ENCODE data around the gene AKT3. TPM values are rescaled to one million over a fixed set of nuclear protein-coding genes. Genes with fewer than 3 reads are reported as not detected.

AKT3 gene
- polyA plus RNA-seq, 1 donor (not counting 4 experiments of a cell fraction or from before 2014, with no cell fraction given), result 2.9 TPM

DNA sequence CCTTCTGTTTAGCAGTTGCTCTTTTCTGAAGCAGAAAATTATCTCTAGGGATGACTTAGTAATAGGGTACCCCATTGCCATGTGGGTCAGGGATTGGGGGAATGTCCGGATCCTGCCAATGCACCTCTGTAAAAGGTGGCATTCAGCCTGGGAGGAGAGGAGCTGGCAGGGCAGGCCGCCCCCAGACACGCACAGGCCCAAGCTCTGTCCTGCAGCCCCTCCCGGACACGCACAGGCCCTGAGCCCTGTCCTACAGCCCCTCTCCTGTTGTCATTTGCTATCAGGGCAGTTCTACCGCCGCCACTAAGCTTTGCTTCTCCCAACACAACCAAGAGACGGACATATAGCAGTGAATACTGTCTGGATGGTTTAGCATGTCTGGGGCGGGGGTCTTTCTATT lies 375.1 kb downstream of the AKT3 start:
- Histone ChIP-seq H3K27ac (ENCODE audit: control insufficient read depth, insufficient read depth, low read length) (no peak overlapping the region), H3K4me3 (ENCODE audit: control insufficient read depth in 2 of 3, extremely low read depth in 1 of 3, insufficient read depth in 2 of 3, low read depth in 1 of 3, low read length in 3 of 3) (peak overlapping the region in 1 of 3 experiments; percentile 71), H4K20me1 (ENCODE audit: control insufficient read depth, extremely low read depth, insufficient read depth, low read length) (no peaks in the 10 kb centered on the region), H3K27me3 (ENCODE audit: control insufficient read depth, extremely low read depth, insufficient read depth, low read length) (no peaks in the 10 kb centered on the region), H2AFZ (ENCODE audit: control insufficient read depth, low read length) (no peak overlapping the region), H3K4me2 (ENCODE audit: control insufficient read depth, extremely low read depth, insufficient read depth, low read depth, low read length) (peak overlapping the region; percentile 91), H3K36me3 (ENCODE audit: control insufficient read depth in 2 of 2, extremely low read depth in 1 of 2, insufficient read depth in 2 of 2, low read length in 2 of 2) (peaks cover 1 to 6% of the 10 kb centered on the region in 2 experiments), H3K9me1 (ENCODE audit: control insufficient read depth, extremely low read depth, insufficient read depth, low read length) (no peaks in the 10 kb centered on the region), H3K79me2 (ENCODE audit: control insufficient read depth, insufficient read depth, low read length) (no peaks in the 10 kb centered on the region), H3K4me1 (ENCODE audit: control insufficient read depth, extremely low read depth, insufficient read depth, low read length) (peaks cover 24% of the 10 kb centered on the region), H3K9ac (ENCODE audit: control insufficient read depth, extremely low read depth, insufficient read depth, low read length) (peak overlapping the region; percentile 72), H3K9me3 (ENCODE audit: control insufficient read depth, low read depth, low read length) (no peaks in the 10 kb centered on the region)
- FAIRE-seq (no peak), DNase-seq (ENCODE audit: low read depth, low spot score) (no peak)
- TF ChIP-seq EZH2 (IDR thresholded peaks at IDR 0.05; ENCODE audit: low read length), result no peak
- TF ChIP-seq, protein P1, sequence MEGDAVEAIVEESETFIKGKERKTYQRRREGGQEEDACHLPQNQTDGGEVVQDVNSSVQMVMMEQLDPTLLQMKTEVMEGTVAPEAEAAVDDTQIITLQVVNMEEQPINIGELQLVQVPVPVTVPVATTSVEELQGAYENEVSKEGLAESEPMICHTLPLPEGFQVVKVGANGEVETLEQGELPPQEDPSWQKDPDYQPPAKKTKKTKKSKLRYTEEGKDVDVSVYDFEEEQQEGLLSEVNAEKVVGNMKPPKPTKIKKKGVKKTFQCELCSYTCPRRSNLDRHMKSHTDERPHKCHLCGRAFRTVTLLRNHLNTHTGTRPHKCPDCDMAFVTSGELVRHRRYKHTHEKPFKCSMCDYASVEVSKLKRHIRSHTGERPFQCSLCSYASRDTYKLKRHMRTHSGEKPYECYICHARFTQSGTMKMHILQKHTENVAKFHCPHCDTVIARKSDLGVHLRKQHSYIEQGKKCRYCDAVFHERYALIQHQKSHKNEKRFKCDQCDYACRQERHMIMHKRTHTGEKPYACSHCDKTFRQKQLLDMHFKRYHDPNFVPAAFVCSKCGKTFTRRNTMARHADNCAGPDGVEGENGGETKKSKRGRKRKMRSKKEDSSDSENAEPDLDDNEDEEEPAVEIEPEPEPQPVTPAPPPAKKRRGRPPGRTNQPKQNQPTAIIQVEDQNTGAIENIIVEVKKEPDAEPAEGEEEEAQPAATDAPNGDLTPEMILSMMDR (optimal IDR thresholded peaks at IDR 0.05 in 1 of 3, IDR thresholded peaks at IDR 0.05 in 1 of 3, conservative IDR thresholded peaks at IDR 0.05 in 1 of 3; ENCODE audit: extremely low read depth in 1 of 3, insufficient read depth in 2 of 3, low read length in 3 of 3), result no peak
- dilution Hi-C loops (cut with MboI; ENCODE audit: extremely low pct_ligation_motif_present, low sequenced_read_pairs), result no loop called here

DNA sequence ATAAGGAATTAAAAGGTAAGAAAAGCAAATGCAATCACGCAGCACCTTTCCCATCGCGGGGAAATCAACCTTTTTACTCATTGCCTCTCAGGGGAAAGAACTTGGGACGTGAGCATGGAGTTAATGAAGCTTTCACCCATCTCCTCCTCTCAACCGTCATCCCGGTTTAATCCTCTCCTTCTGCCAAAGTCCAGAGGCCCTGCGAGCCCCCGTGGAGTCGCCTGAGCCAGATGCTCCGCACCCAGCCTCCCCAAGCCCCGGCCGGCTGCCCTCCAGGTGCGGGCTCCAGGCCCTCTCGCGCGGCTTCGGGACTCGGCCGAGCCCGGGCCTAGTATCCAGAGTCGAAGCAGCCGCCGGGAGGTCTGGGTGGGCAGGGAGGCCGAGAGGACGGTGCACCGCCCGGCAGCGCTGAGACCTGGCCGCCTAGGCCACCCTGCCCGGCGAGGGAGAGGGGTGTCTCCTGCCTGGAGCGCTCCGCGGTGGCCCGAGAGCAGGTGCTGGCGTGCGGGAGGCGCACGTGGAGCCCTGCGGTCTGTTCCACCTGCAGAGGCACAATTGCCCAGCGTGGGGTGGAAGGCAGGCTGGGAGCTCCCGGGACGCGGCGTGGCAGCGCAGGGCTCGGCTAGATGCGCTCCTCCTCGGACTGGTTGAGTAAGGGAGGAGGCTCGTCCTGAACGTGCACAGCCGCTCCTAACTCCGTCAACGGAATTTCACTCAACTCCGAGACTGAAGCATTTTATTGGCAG lies 375.7 kb downstream of the AKT3 start:
- FAIRE-seq, result no peak
- Histone ChIP-seq H2AFZ (ENCODE audit: control insufficient read depth, low read length) (peak overlapping the region; percentile 81), H3K27ac (ENCODE audit: control insufficient read depth, insufficient read depth, low read length) (peak overlapping the region; percentile 54), H3K79me2 (ENCODE audit: control insufficient read depth, insufficient read depth, low read length) (no peaks in the 10 kb centered on the region), H3K36me3 (ENCODE audit: control insufficient read depth in 2 of 2, extremely low read depth in 1 of 2, insufficient read depth in 2 of 2, low read length in 2 of 2) (peaks cover 1 to 6% of the 10 kb centered on the region in 2 experiments), H3K9me1 (ENCODE audit: control insufficient read depth, extremely low read depth, insufficient read depth, low read length) (no peaks in the 10 kb centered on the region), H3K9me3 (ENCODE audit: control insufficient read depth, low read depth, low read length) (no peaks in the 10 kb centered on the region), H3K4me2 (ENCODE audit: control insufficient read depth, extremely low read depth, insufficient read depth, low read depth, low read length) (peak overlapping the region; percentile 91), H3K9ac (ENCODE audit: control insufficient read depth, extremely low read depth, insufficient read depth, low read length) (peak overlapping the region; percentile 72), H3K27me3 (ENCODE audit: control insufficient read depth, extremely low read depth, insufficient read depth, low read length) (no peaks in the 10 kb centered on the region), H4K20me1 (ENCODE audit: control insufficient read depth, extremely low read depth, insufficient read depth, low read length) (no peaks in the 10 kb centered on the region), H3K4me3 (ENCODE audit: control insufficient read depth in 2 of 3, extremely low read depth in 1 of 3, insufficient read depth in 2 of 3, low read depth in 1 of 3, low read length in 3 of 3) (peak overlapping the region in 2 of 3 experiments; percentile 38 to 71), H3K4me1 (ENCODE audit: control insufficient read depth, extremely low read depth, insufficient read depth, low read length) (peaks cover 24% of the 10 kb centered on the region)
- TF ChIP-seq EZH2 (IDR thresholded peaks at IDR 0.05; ENCODE audit: low read length), result no peak
- TF ChIP-seq, protein P1 (optimal IDR thresholded peaks at IDR 0.05 in 1 of 3, IDR thresholded peaks at IDR 0.05 in 1 of 3, conservative IDR thresholded peaks at IDR 0.05 in 1 of 3; ENCODE audit: extremely low read depth in 1 of 3, insufficient read depth in 2 of 3, low read length in 3 of 3), result no peak
- dilution Hi-C loops (cut with MboI; ENCODE audit: extremely low pct_ligation_motif_present, low sequenced_read_pairs), result no loop called here
- no peak for DNase-seq (ENCODE audit: low read depth, low spot score)
